Aortic smooth muscle cell (primary cell): ENCODE data around the gene ZNF683. TPM values are rescaled to one million over a fixed set of nuclear protein-coding genes. Genes with fewer than 3 reads are reported as not detected.

Source experiments
- total RNA-seq: library from RNA; depleted of rRNA; stranded (reverse); fragments of >200 nt; gene quantifications from 2 replicates; pipeline ENCODE4 v1.2.3, GENCODE V29; 2014

ZNF683 gene
- total RNA-seq, result not detected in 2 replicates

GRCh38 chr1:26372611-26373010, at the start of gene ZNF683:
Gene ZNF683, minus strand, starts transcription at chr1:26372750. Its CDS starts 4,179 bp downstream, at chr1:26368571.

GRCh38 chr1:26410706-26411623, 38.4 kb upstream of the ZNF683 start, which contains the start of gene LIN28A:
Gene LIN28A, plus strand, starts transcription at chr1:26410817. Its CDS starts 75 bp downstream, at chr1:26410892.

GRCh38 chr1:26353976-26354820, 18.4 kb downstream of the ZNF683 start, which contains the start of gene CRYBG2:
Gene CRYBG2, minus strand, starts transcription at chr1:26354130. Its CDS starts 7,473 bp downstream, at chr1:26346657.

GRCh38 chr1:26317612-26318337, 54.8 kb downstream of the ZNF683 start, which contains the start of gene CD52:
Gene CD52, plus strand, starts transcription at chr1:26317958. Its CDS starts 60 bp downstream, at chr1:26318018.

Other genes with a start within 250 kb of the ZNF683 start
- gene FAM110D, start 213.7 kb downstream of the ZNF683 start, total RNA-seq, result under 0.01 and 0.06 TPM in 2 replicates
- gene C1orf232, start 203.8 kb downstream of the ZNF683 start, total RNA-seq, result not detected in 2 replicates
- 18.5 and 27.1 TPM in 2 replicates for gene ZNF593, start 202.8 kb downstream of the ZNF683 start, total RNA-seq
- 0.19 TPM in 1 of 2 replicates, not detected in the other for gene ZNF593OS, start 200.9 kb downstream of the ZNF683 start, total RNA-seq
- gene CNKSR1, start 195.3 kb downstream of the ZNF683 start, total RNA-seq, result 0.26 TPM in 1 of 2 replicates, not detected in the other
- not detected in 2 replicates for gene CATSPER4, start 182.1 kb downstream of the ZNF683 start, total RNA-seq
- 6.2 and 7.7 TPM in 2 replicates for gene CEP85, start 138.6 kb downstream of the ZNF683 start, total RNA-seq
- gene SH3BGRL3, start 92.7 kb downstream of the ZNF683 start, total RNA-seq, result 117 and 123 TPM in 2 replicates
- gene UBXN11, start 66.1 kb downstream of the ZNF683 start, total RNA-seq, result 4.8 and 5.3 TPM in 2 replicates
- not detected in 2 replicates for gene CD52, start 54.8 kb downstream of the ZNF683 start, total RNA-seq
- gene CRYBG2, start 18.6 kb downstream of the ZNF683 start, total RNA-seq, result not detected in 2 replicates
- gene LIN28A, start 38.1 kb upstream of the ZNF683 start, total RNA-seq, result not detected in 2 replicates
- gene DHDDS, start 59.6 kb upstream of the ZNF683 start, total RNA-seq, result 87.2 and 88.2 TPM in 2 replicates
- gene HMGN2, start 99.7 kb upstream of the ZNF683 start, total RNA-seq, result 364 and 442 TPM in 2 replicates
- 0.19 and 0.40 TPM in 2 replicates for gene RPS6KA1, start 157.0 kb upstream of the ZNF683 start, total RNA-seq